NB4 (cell line): ENCODE measurements around the gene TMEFF1.

Experiments
- MYC ChIP-seq: IDR thresholded peaks from 2 replicates; pipeline ENCODE4 v1.6.1; 2011; ENCODE audit warnings: low read depth, low read length
- POLR2A ChIP-seq: IDR thresholded peaks from 2 replicates; pipeline ENCODE4 v1.6.1; 2011; ENCODE audit warnings: mild to moderate bottlenecking; ENCODE audit not compliant: insufficient read length; ENCODE audit errors: extremely low read depth
- TF ChIP-seq, protein P1 (sequence below): IDR thresholded peaks from one replicate; pipeline ENCODE4 v1.5.1; 2012; ENCODE audit warnings: low read depth, low read length
- TF ChIP-seq, protein P2 (sequence below): IDR thresholded peaks from 2 replicates; pipeline ENCODE4 v1.6.1; 2011; ENCODE audit warnings: low read depth, low read length

DNA sequence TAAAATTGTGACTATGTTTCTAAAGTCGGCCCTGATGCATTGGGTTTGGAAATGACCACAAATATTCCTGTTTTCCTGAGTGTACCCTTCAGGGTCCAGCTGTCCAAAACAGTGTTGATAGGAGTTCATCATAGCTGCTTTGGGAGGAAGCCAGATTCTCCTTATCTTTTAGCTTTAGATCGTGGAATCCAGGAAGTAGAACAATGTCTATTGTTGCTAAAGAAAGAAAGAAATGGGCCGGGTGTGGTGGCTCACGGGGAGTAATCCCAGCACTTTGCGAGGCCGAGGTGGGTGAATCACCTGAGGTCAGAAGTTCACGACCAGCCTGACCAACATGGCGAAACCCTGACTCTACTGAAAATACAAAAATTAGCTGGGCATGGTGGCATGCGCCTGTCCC lies 114.4 kb downstream of the TMEFF1 start:
- TF ChIP-seq, protein P1, sequence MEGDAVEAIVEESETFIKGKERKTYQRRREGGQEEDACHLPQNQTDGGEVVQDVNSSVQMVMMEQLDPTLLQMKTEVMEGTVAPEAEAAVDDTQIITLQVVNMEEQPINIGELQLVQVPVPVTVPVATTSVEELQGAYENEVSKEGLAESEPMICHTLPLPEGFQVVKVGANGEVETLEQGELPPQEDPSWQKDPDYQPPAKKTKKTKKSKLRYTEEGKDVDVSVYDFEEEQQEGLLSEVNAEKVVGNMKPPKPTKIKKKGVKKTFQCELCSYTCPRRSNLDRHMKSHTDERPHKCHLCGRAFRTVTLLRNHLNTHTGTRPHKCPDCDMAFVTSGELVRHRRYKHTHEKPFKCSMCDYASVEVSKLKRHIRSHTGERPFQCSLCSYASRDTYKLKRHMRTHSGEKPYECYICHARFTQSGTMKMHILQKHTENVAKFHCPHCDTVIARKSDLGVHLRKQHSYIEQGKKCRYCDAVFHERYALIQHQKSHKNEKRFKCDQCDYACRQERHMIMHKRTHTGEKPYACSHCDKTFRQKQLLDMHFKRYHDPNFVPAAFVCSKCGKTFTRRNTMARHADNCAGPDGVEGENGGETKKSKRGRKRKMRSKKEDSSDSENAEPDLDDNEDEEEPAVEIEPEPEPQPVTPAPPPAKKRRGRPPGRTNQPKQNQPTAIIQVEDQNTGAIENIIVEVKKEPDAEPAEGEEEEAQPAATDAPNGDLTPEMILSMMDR, result no peak
- no peak for TF ChIP-seq POLR2A
- TF ChIP-seq MYC, result no peak
- TF ChIP-seq, protein P2, sequence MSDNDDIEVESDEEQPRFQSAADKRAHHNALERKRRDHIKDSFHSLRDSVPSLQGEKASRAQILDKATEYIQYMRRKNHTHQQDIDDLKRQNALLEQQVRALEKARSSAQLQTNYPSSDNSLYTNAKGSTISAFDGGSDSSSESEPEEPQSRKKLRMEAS, result no peak
